ENCODE results near the gene CD55.

- TF ChIP-seq CTCF (IDR thresholded peaks at IDR 0.05) (no peak), POLR2A (IDR thresholded peaks at IDR 0.05) (no peak), EP300 (IDR thresholded peaks at IDR 0.05) (no peak)
Observed at GRCh38 chr1:207282496-207283380, 38.7 kb upstream of the CD55 start.
